ENCODE data around the gene RNF4.
"Not testable (repeated sequence)": the region's sequence is repeated elsewhere in the genome, so short reads cannot be mapped to it uniquely, and the experiment has no call there.

Gene RNF4

GRCh38 chr4:2492970-2493369, 24.1 kb downstream of the RNF4 start:
- DNase-seq, result no peak

GRCh38 chr4:2494992-2495391, 26.1 kb downstream of the RNF4 start:
- no peak for DNase-seq

- DNase-seq, result no peak
Measured at GRCh38 chr4:2497324-2497723, 28.4 kb downstream of the RNF4 start.

GRCh38 chr4:2497931-2498330, 29.0 kb downstream of the RNF4 start:
- no peak for DNase-seq

- DNase-seq, result no peak
Measured at GRCh38 chr4:2500547-2500946, 31.6 kb downstream of the RNF4 start.

GRCh38 chr4:2501034-2501594, 32.2 kb downstream of the RNF4 start:
- no peak for DNase-seq

GRCh38 chr4:2503809-2504208, 34.9 kb downstream of the RNF4 start:
- DNase-seq, result no peak

- no peak for DNase-seq
Measured at GRCh38 chr4:2507259-2507658, 38.4 kb downstream of the RNF4 start.

GRCh38 chr4:2507855-2508254, 38.9 kb downstream of the RNF4 start:
- no peak for DNase-seq

GRCh38 chr4:2510351-2511259, 41.7 kb downstream of the RNF4 start:
- DNase-seq, result no peak

GRCh38 chr4:2511645-2512131, 42.8 kb downstream of the RNF4 start:
- no peak for DNase-seq

GRCh38 chr4:2512396-2513135, 43.7 kb downstream of the RNF4 start:
- no peak for DNase-seq

GRCh38 chr4:2514193-2514592, 45.3 kb downstream of the RNF4 start:
- DNase-seq, result not testable (repeated sequence)

GRCh38 chr4:2514944-2515343, 46.0 kb downstream of the RNF4 start:
- not testable (repeated sequence) for DNase-seq

GRCh38 chr4:2515830-2516550, 47.1 kb downstream of the RNF4 start:
- no peak for DNase-seq

- DNase-seq, result no peak
Measured at GRCh38 chr4:2516635-2517034, 47.7 kb downstream of the RNF4 start.

GRCh38 chr4:2526559-2526958, 57.7 kb downstream of the RNF4 start:
- DNase-seq, result no peak

- DNase-seq, result no peak
Measured at GRCh38 chr4:2534904-2535375, 66.0 kb downstream of the RNF4 start.

GRCh38 chr4:2535376-2536192, 66.7 kb downstream of the RNF4 start:
- DNase-seq, result no peak

- DNase-seq, result peak; percentile 90
Measured at GRCh38 chr4:2536193-2537010, 67.5 kb downstream of the RNF4 start, which contains the start of gene FAM193A. FAM193A (plus strand) TSS chr4:2536647; CDS start chr4:2536916, 269 bp downstream.
